HG03439 (cell line): ENCODE results near the gene GPR143.

Source experiments
- ATAC-seq: cut with Tn5 transposase; IDR thresholded peaks from one replicate; pipeline ENCODE4 v1.9.1; 2021; ENCODE audit warnings: mild to moderate bottlenecking, moderate library complexity; ENCODE audit not compliant: unreplicated experiment

The GPR143 gene

DNA sequence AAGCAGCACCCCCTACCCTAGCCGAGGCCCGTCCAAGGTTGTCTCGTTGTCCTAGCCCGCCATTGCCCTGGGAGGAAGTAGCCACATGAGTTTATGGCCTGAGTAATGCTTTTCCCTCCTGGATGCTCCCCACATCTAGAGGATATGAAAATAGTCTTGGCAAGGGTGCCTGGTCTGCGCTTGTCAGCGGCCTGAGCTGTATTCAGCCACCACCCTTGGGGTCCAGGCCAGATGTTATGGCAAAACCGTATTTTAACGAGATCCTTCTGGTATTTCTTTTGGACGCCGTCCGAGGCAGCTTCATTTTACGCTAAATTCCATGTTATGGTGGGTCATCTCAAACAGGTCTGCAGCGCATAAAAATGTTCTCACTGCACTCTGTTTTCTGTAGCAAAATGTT is 89.3 kb downstream of the GPR143 start:
- ATAC-seq: no peak
